ENCODE data around the gene OPCML. TPM values are rescaled to one million over a fixed set of nuclear protein-coding genes. Genes with fewer than 3 reads are reported as not detected.

Gene OPCML
- total RNA-seq, 1 experiment from 2014 or later = not detected

DNA sequence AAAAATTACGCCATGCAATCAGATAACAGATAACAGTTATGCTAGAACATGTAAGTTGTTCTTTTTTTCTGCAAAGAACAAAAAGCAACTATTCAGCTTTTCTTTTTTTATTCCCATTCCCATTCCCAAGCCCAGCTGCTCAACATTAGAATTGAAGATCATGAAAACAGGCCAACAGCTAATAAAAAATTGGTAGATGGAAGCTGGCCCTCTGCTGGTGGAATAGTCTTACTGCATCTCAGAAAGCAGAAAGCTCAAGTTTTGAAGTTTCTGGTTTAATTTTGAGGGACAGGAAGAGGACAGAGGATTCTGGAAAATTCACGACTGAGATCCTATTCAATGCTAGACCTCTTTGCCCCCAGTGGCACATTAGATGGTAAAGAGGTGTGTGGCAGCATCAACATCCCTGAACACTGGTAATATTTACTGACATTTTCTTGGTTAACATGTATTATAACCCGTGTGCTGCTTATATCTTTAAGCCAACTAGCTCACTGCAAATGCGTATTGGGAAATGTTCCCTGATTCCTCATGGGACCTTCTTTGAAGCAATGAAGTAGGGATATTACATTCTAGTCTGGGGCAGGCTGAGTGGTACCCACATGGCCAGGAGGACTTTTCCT is 591.2 kb downstream of the OPCML start:
- peak in 1 of 2 experiments; percentile 49 for DNase-seq
- H3K9me3 ChIP-seq = no peaks in the 10 kb centered on the region
- CTCF ChIA-PET = interaction anchor here (0.5 to 0.7 kb wide), 6 partner anchors 8 to 1073 kb away, joined by 3 to 5 read pairs (median 3); no protein-coding TSS in a partner anchor
- H3K4me3 ChIP-seq (ENCODE audit: low read depth, low read length) = no peak overlapping the region
- TF ChIP-seq, protein P1, sequence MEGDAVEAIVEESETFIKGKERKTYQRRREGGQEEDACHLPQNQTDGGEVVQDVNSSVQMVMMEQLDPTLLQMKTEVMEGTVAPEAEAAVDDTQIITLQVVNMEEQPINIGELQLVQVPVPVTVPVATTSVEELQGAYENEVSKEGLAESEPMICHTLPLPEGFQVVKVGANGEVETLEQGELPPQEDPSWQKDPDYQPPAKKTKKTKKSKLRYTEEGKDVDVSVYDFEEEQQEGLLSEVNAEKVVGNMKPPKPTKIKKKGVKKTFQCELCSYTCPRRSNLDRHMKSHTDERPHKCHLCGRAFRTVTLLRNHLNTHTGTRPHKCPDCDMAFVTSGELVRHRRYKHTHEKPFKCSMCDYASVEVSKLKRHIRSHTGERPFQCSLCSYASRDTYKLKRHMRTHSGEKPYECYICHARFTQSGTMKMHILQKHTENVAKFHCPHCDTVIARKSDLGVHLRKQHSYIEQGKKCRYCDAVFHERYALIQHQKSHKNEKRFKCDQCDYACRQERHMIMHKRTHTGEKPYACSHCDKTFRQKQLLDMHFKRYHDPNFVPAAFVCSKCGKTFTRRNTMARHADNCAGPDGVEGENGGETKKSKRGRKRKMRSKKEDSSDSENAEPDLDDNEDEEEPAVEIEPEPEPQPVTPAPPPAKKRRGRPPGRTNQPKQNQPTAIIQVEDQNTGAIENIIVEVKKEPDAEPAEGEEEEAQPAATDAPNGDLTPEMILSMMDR (IDR thresholded peaks at IDR 0.05; ENCODE audit: insufficient read depth in 1 of 2, low read depth in 1 of 2, low read length in 1 of 2, severe bottlenecking in 1 of 2, unreplicated experiment in 1 of 2) = peak; percentile 85 to 97
- H3K9me3 Mint-ChIP-seq (ENCODE audit: unreplicated experiment) = no peaks in the 10 kb centered on the region
- peaks cover 3% of the 10 kb centered on the region for H3K27me3 Mint-ChIP-seq (ENCODE audit: insufficient read depth, unreplicated experiment)
- no peaks in the 10 kb centered on the region for H3K4me1 Mint-ChIP-seq (ENCODE audit: low read depth, unreplicated experiment)
- intact Hi-C loops (cut with micrococcal nuclease; ENCODE audit: unreplicated experiment) = loop anchor here (1.0 to 2.0 kb wide), 2 partner anchors 123 to 662 kb away; no protein-coding TSS in a partner anchor
- H3K27me3 ChIP-seq (replicated peaks; ENCODE audit: control insufficient read depth, insufficient read depth, low read length) = no peaks in the 10 kb centered on the region
- H3K36me3 Mint-ChIP-seq (ENCODE audit: insufficient read depth, unreplicated experiment) = no peaks in the 10 kb centered on the region
- H3K4me3 Mint-ChIP-seq (ENCODE audit: unreplicated experiment) = no peak overlapping the region
- no peaks in the 10 kb centered on the region for H3K36me3 ChIP-seq (ENCODE audit: control insufficient read depth, insufficient read depth, low read length)
- no TSS peak for BruUV-seq (replicated peaks)
- no peaks in the 10 kb centered on the region for H3K4me1 ChIP-seq
- H3K27ac Mint-ChIP-seq (ENCODE audit: unreplicated experiment) = no peak overlapping the region
- POLR2A ChIA-PET = no interaction called here

DNA sequence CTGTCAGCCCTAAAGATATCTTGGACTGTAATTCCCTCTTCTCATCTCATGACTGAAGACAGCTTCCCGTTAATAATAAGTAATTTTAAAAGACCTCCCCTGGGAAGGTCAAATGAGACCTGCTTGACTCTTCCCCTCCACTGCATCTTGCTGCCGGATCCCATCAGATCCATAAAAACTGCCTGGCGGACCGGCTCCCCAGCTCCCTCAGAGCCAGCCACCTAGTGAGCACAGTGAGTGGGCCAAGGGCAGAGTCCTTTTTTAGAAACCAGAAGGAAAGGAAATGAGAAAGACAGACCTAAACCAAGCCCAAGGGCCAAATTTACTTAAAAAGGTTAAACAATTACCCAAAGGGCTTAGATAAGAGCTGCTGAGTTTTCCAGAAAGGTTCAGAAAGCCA is 595.3 kb downstream of the OPCML start:
- Mint-ChIP-seq H3K4me1 (ENCODE audit: low read depth, unreplicated experiment) (no peaks in the 10 kb centered on the region), H3K36me3 (ENCODE audit: insufficient read depth, unreplicated experiment) (no peaks in the 10 kb centered on the region), H3K9me3 (ENCODE audit: unreplicated experiment) (no peaks in the 10 kb centered on the region), H3K27ac (ENCODE audit: unreplicated experiment) (no peak overlapping the region), H3K27me3 (ENCODE audit: insufficient read depth, unreplicated experiment) (no peaks in the 10 kb centered on the region), H3K4me3 (ENCODE audit: unreplicated experiment) (no peak overlapping the region)
- Histone ChIP-seq H3K4me3 (ENCODE audit: low read depth, low read length) (no peak overlapping the region), H3K4me1 (no peaks in the 10 kb centered on the region), H3K9me3 (no peaks in the 10 kb centered on the region), H3K27me3 (replicated peaks; ENCODE audit: control insufficient read depth, insufficient read depth, low read length) (no peaks in the 10 kb centered on the region), H3K36me3 (ENCODE audit: control insufficient read depth, insufficient read depth, low read length) (no peaks in the 10 kb centered on the region)
- TF ChIP-seq, protein P1 (IDR thresholded peaks at IDR 0.05; ENCODE audit: insufficient read depth in 1 of 2, low read depth in 1 of 2, low read length in 1 of 2, severe bottlenecking in 1 of 2, unreplicated experiment in 1 of 2) = no peak
- intact Hi-C loops (cut with micrococcal nuclease; ENCODE audit: unreplicated experiment) = no loop called here
- BruUV-seq (replicated peaks) = no TSS peak
- no peak for DNase-seq
- ChIA-PET POLR2A (no interaction called here), CTCF (no interaction called here)

DNA sequence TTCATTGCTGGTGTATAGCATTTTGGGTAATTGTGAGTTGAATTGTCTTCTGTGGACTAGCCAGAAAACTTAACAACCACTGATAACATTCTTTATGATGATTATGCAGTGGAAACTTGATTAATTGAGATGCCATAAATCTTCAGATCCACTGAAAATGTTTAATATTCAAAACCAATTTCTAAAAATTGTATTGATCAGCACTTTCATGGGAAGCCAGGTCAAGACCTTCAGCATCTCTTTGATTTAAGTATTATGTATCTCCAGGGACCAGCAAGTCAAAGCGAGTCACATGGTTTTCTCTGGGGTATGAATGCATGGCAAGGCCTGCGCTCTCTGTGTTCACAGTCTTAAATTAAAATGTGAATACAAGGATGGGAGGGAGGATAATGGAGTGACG is 596.9 kb downstream of the OPCML start:
- no peaks in the 10 kb centered on the region; the same call in 1 of the 2 replicates for H3K9me3 ChIP-seq
- H3K4me3 Mint-ChIP-seq (ENCODE audit: unreplicated experiment) = no peak overlapping the region
- no peaks in the 10 kb centered on the region for H3K9me3 Mint-ChIP-seq (ENCODE audit: unreplicated experiment)
- no peak overlapping the region for H3K4me3 ChIP-seq (ENCODE audit: low read depth, low read length)
- H3K27me3 ChIP-seq (replicated peaks; ENCODE audit: control insufficient read depth, insufficient read depth, low read length) = no peaks in the 10 kb centered on the region
- ChIA-PET CTCF (no interaction called here), POLR2A (no interaction called here)
- H3K27ac Mint-ChIP-seq (ENCODE audit: unreplicated experiment) = no peak overlapping the region
- no peak for DNase-seq
- no peaks in the 10 kb centered on the region for H3K27me3 Mint-ChIP-seq (ENCODE audit: insufficient read depth, unreplicated experiment)
- no peaks in the 10 kb centered on the region for H3K36me3 ChIP-seq (ENCODE audit: control insufficient read depth, insufficient read depth, low read length)
- H3K36me3 Mint-ChIP-seq (ENCODE audit: insufficient read depth, unreplicated experiment) = no peaks in the 10 kb centered on the region
- TF ChIP-seq, protein P1 (IDR thresholded peaks at IDR 0.05; ENCODE audit: insufficient read depth in 1 of 2, low read depth in 1 of 2, low read length in 1 of 2, severe bottlenecking in 1 of 2, unreplicated experiment in 1 of 2) = no peak
- H3K4me1 ChIP-seq = no peaks in the 10 kb centered on the region
- intact Hi-C loops (cut with micrococcal nuclease; ENCODE audit: unreplicated experiment) = no loop called here
- H3K4me1 Mint-ChIP-seq (ENCODE audit: low read depth, unreplicated experiment) = no peaks in the 10 kb centered on the region
- BruUV-seq (replicated peaks) = no TSS peak
